K562 (cell line): ENCODE measurements around the gene NTRK3. TPM values are rescaled to one million over a fixed set of nuclear protein-coding genes. Genes with fewer than 3 reads are reported as not detected.

ENCODE experiments used
- ATAC-seq: fragments of 200-7000 bp; cut with Tn5 transposase; 3 replicates; pipeline ENCODE4 v1.9.1; 2020; ENCODE audit warnings: moderate library complexity
- BruUV-seq: library from RNA; stranded (reverse); fragments of 400-500 nt; replicated peaks from 2 replicates; lab custom pipeline; 2021; lab: Mats Ljungman, UMichigan
- CTCF ChIA-PET: fragments of 300-600 bp; formaldehyde crosslinking; extraction: SDS; loops from one replicate; lab custom pipeline; 2021; ENCODE audit warnings: low intra/inter-chr PET ratio; lab: Yijun Ruan, JAX
- POLR2A ChIA-PET: fragments of 300-600, 350-650 bp; sonication (Branson Sonifier 250); formaldehyde crosslinking; extraction: SDS; loops from one replicate; lab custom pipeline; 2021; ENCODE audit warnings: antibody characterized with exemption, inconsistent platforms; lab: Yijun Ruan, JAX
- DNase-seq, 4 experiments: peaks; one replicate each; pipeline versions ENCODE4 v3.0.0 to v3.0.0-alpha.2; 2011 to 2018; ENCODE audit warnings: low spot score in 3 of 4, mixed read lengths in 3 of 4; ENCODE audit errors: extremely low read depth in 1 of 4
- FAIRE-seq: peaks from 2 replicates; lab custom pipeline; 2011; peaks lifted over from hg19 to GRCh38; lab: Jason Lieb, UNC
- H2AFZ ChIP-seq: 2 replicates; pipeline ENCODE4 v1.6.0; 2011; ENCODE audit warnings: low read depth, low read length, control low read depth, inconsistent platforms
- H3K27ac ChIP-seq: fragments of 200-600 bp; 3 replicates; pipeline ENCODE4 v1.8.0; 2011; ENCODE audit warnings: low read depth, mild to moderate bottlenecking, control low read depth, inconsistent platforms, low read length, moderate library complexity, mixed read lengths; ENCODE audit errors: extremely low read depth
- H3K27me3 ChIP-seq, 2 experiments: fragments of 300-600 bp in 1 of 2; 2 replicates in 1 of 2; 3 replicates in 1 of 2; pipeline versions ENCODE4 v1.6.0 to v1.8.0; 2011; ENCODE audit warnings: inconsistent platforms in 2 of 2, low read length in 2 of 2, mild to moderate bottlenecking in 1 of 2, mixed read lengths in 1 of 2, moderate library complexity in 1 of 2; ENCODE audit not compliant: control insufficient read depth in 2 of 2, insufficient read depth in 2 of 2
- H3K36me3 ChIP-seq: fragments of 300-600 bp; 3 replicates; pipeline ENCODE4 v1.8.0; 2011; ENCODE audit warnings: mild to moderate bottlenecking, low read length, inconsistent platforms; ENCODE audit not compliant: control insufficient read depth, insufficient read depth
- H3K4me1 ChIP-seq, 2 experiments: fragments of 200-600 bp in 1 of 2; replicated peaks in 1 of 2; 2 replicates in 1 of 2; 3 replicates in 1 of 2; pipeline versions ENCODE4 v1.5.1 to v1.8.0; 2011; ENCODE audit warnings: inconsistent platforms in 2 of 2, low read length in 2 of 2, mild to moderate bottlenecking in 1 of 2, mixed read lengths in 1 of 2, moderate library complexity in 1 of 2; ENCODE audit not compliant: control insufficient read depth in 2 of 2, insufficient read depth in 2 of 2
- H3K4me2 ChIP-seq: 2 replicates; pipeline ENCODE4 v1.6.1; 2011; ENCODE audit warnings: low read length, control low read depth, inconsistent platforms, mixed read lengths; ENCODE audit not compliant: insufficient read depth
- H3K4me3 ChIP-seq: fragments of 200-600 bp; sonication (generic), shearing (Covaris generic); 2 replicates; pipeline ENCODE4 v1.5.1; 2016; ENCODE audit warnings: control low read depth, inconsistent platforms
- H3K79me2 ChIP-seq: fragments of 200-600 bp; 3 replicates; pipeline ENCODE4 v1.8.0; 2011; ENCODE audit warnings: low read length, inconsistent platforms; ENCODE audit not compliant: control insufficient read depth, insufficient read depth
- H3K9ac ChIP-seq, 2 experiments: 2 replicates each; pipeline versions ENCODE4 v1.6.0 to v1.6.1; 2011; ENCODE audit warnings: low read depth in 2 of 2, low read length in 2 of 2, control low read depth in 1 of 2, inconsistent platforms in 1 of 2, mild to moderate bottlenecking in 1 of 2, mixed read lengths in 1 of 2; ENCODE audit not compliant: insufficient read depth in 1 of 2
- H3K9me1 ChIP-seq: one replicate; pipeline ENCODE4 v1.6.0; 2011; ENCODE audit warnings: inconsistent platforms, mild to moderate bottlenecking, low read length, moderate library complexity; ENCODE audit not compliant: control insufficient read depth, insufficient read depth
- H3K9me3 ChIP-seq: replicated peaks from 2 replicates; pipeline ENCODE4 v1.5.1; 2011; ENCODE audit warnings: low read depth, low read length, inconsistent platforms; ENCODE audit not compliant: control insufficient read depth, insufficient read depth
- H4K20me1 ChIP-seq: replicated peaks from 2 replicates; pipeline ENCODE4 v1.6.1; 2011; ENCODE audit warnings: low read length, inconsistent platforms, mixed read lengths; ENCODE audit not compliant: control insufficient read depth, insufficient read depth
- CHCHD3 ChIP-seq: fragments of 250-450 bp; sonication (Bioruptor Pico); IDR thresholded peaks from 2 replicates; pipeline ENCODE4 v2.1.2; 2022; ENCODE audit warnings: mild to moderate bottlenecking
- GTF2F1 ChIP-seq: IDR thresholded peaks from 2 replicates; pipeline ENCODE4 v1.6.1; 2011; ENCODE audit warnings: low read depth, low read length, improper control_type of control experiment
- HDAC8 ChIP-seq: fragments of 450-650 bp; IDR thresholded peaks from 2 replicates; pipeline ENCODE4 v1.6.1; 2016; ENCODE audit warnings: mild to moderate bottlenecking, missing genetic modification characterization, moderate library complexity, missing compliant biosample characterization
- HIVEP1 ChIP-seq: fragments of 250-450 bp; sonication (Bioruptor Pico); IDR thresholded peaks from 2 replicates; pipeline ENCODE4 v1.4.0; 2020; ENCODE audit warnings: mild to moderate bottlenecking
- MAZ ChIP-seq, 2 experiments: fragments of 450-650 bp in 1 of 2; sonication (generic) in 1 of 2; formaldehyde crosslinking; IDR thresholded peaks in 1 of 2; conservative IDR thresholded peaks in 1 of 2; 2 replicates each; pipeline versions ENCODE4 v1.4.0 to v1.5.0; 2020; ENCODE audit warnings: mild to moderate bottlenecking in 1 of 2, missing genetic modification reagents in 1 of 2
- ZNF174 ChIP-seq: fragments of 250-450 bp; sonication (Bioruptor Pico); IDR thresholded peaks from 2 replicates; pipeline ENCODE4 v1.4.0; 2020; ENCODE audit warnings: mild to moderate bottlenecking
- ZNF224 ChIP-seq: sonication (generic); formaldehyde crosslinking; IDR thresholded peaks from 2 replicates; pipeline ENCODE4 v1.8.0; 2022; ENCODE audit warnings: mild to moderate bottlenecking, missing genetic modification reagents
- ZNF232 ChIP-seq: sonication (generic); formaldehyde crosslinking; IDR thresholded peaks from 2 replicates; pipeline ENCODE4 v1.8.0; 2022; ENCODE audit warnings: mild to moderate bottlenecking, missing genetic modification reagents
- ZNF436 ChIP-seq: fragments of 250-450, 450-650 bp; sonication (Bioruptor Pico); formaldehyde crosslinking; IDR thresholded peaks from 2 replicates; pipeline ENCODE4 v1.7.0; 2020; ENCODE audit warnings: mild to moderate bottlenecking
- ZNF561 ChIP-seq: fragments of 450-650 bp; formaldehyde crosslinking; conservative IDR thresholded peaks from 2 replicates; pipeline ENCODE4 v1.4.0; 2020; ENCODE audit warnings: mild to moderate bottlenecking, moderate library complexity
- ZNF655 ChIP-seq: fragments of 250-450 bp; sonication (Bioruptor Pico); IDR thresholded peaks from 2 replicates; pipeline ENCODE4 v1.5.0; 2021
- ZNF778 ChIP-seq: fragments of 450-650 bp; formaldehyde crosslinking; IDR thresholded peaks from 2 replicates; pipeline ENCODE4 v1.4.0; 2020; ENCODE audit warnings: mild to moderate bottlenecking, moderate library complexity
- WGBS: fragments of 100-300 bp; shearing (Covaris generic); methylation state at CpG from one replicate; pipeline ENCODE4 v1.1.6; 2016; ENCODE audit warnings: low coverage, mixed read lengths; ENCODE audit not compliant: insufficient coverage; ENCODE audit errors: missing lambda C conversion rate; 5-methylcytosine and 5-hydroxymethylcytosine counted together
- in situ Hi-C: fragments of 300-500 bp; cut with MboI; formaldehyde crosslinking; loops from 4 replicates; pipeline ENCODE4 v1.15.0; 2018; ENCODE audit warnings: inconsistent platforms, mixed read lengths
- intact Hi-C: fragments of 100-400 bp; cut with micrococcal nuclease; formaldehyde crosslinking; loops from 2 replicates; pipeline ENCODE4 v1.14.2; 2022
- polyA plus RNA-seq, 8 experiments: library from polyadenylated mRNA; depleted of rRNA in 4 of 8; stranded (reverse) in 5 of 8; unstranded in 3 of 8; fragments of >200 nt; fragmentation: Nextera tagmentation in 2 of 8; fragmentation: Illumina TruSeq in 1 of 8; extraction: Ambion mirVana in 2 of 8; extraction: Trizol in 1 of 8; gene quantifications; 2 replicates each; pipeline versions ENCODE4 v1.2.1 to v1.2.3, GENCODE V29; 2011 to 2014; ENCODE audit warnings: inconsistent platforms in 1 of 8, missing spikeins in 1 of 8
- total RNA-seq, 7 experiments: library from RNA; depleted of rRNA in 6 of 7; stranded (reverse); fragments of >200 nt in 6 of 7; fragmentation: Illumina TruSeq in 2 of 7; extraction: Trizol in 2 of 7; gene quantifications; 2 replicates each; pipeline versions ENCODE4 v1.2.1 to v1.2.3, GENCODE V29; 2011 to 2021; ENCODE audit warnings: low replicate concordance in 1 of 7
- TF ChIP-seq, protein P1 (sequence below): fragments of 450-650 bp; IDR thresholded peaks from 2 replicates; pipeline ENCODE4 v1.6.1; 2018; ENCODE audit not compliant: partially characterized antibody

The NTRK3 gene
- total and polyA plus RNA-seq, 9 of the 15 experiments (the other 6 are each of a cell fraction or from before 2014, with no cell fraction given) = 0.11 to 0.13 TPM; not detected in 7

DNA sequence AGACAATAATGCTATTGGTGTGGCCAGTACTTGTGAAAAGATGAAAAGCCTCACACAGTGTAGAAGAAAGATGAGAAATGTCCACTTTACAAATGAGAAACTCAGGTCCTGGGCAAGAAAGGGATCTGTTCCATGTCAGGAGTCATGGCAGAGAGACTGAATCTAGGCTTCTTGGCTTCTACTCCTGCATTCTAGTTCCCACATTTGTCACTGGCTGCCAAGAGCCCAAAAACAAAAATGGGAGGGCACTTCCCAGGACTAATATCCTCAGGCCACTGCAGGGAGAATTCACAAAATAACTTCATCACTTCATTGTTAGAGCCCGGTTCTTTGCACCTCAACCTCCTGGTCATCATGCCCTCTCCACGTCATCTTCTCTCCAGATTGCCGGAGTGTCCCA, 337.5 kb downstream of the NTRK3 start:
- Histone ChIP-seq H3K9ac (no peak overlapping the region), H3K79me2 (no peaks in the 10 kb centered on the region), H3K27me3 (no peaks in the 10 kb centered on the region), H3K9me1 (no peaks in the 10 kb centered on the region), H4K20me1 (no peaks in the 10 kb centered on the region), H3K27ac (no peak overlapping the region), H3K36me3 (no peaks in the 10 kb centered on the region), H3K4me2 (no peak overlapping the region), H3K4me3 (no peak overlapping the region), H3K9me3 (no peaks in the 10 kb centered on the region), H3K4me1 (no peaks in the 10 kb centered on the region), H2AFZ (no peak overlapping the region)
- FAIRE-seq (no peak), ATAC-seq (no peak), DNase-seq (no peak)
- in situ Hi-C loops (no loop called here), intact Hi-C loops (no loop called here)
- no peak for TF ChIP-seq ZNF655
- WGBS = 0% methylated on average over 3 of the region's 3 CpGs
- CTCF ChIA-PET = no interaction called here
- POLR2A ChIA-PET = interaction anchor here (0.6 kb wide), 1 partner anchor 68 kb away, joined by 5 read pairs; no protein-coding TSS in a partner anchor
- BruUV-seq = no TSS peak

GRCh38 chr15:87917480-87917879, 339.1 kb downstream of the NTRK3 start:
- no peaks in the 10 kb centered on the region for H3K9me1 ChIP-seq
- no peaks in the 10 kb centered on the region for H3K79me2 ChIP-seq
- intact Hi-C loops (no loop called here), in situ Hi-C loops (no loop called here)
- no peaks in the 10 kb centered on the region for H3K27me3 ChIP-seq
- H4K20me1 ChIP-seq = no peaks in the 10 kb centered on the region
- WGBS = 0% methylated on average over 2 of the region's 2 CpGs
- H3K27ac ChIP-seq = no peak overlapping the region
- ATAC-seq (no peak), FAIRE-seq (no peak), DNase-seq (no peak)
- H3K9ac ChIP-seq = no peak overlapping the region
- ChIA-PET POLR2A (interaction anchor here (1.0 kb wide), 1 partner anchor 40 kb away, joined by 3 read pairs; no protein-coding TSS in a partner anchor), CTCF (no interaction called here)
- H3K4me1 ChIP-seq = no peaks in the 10 kb centered on the region
- BruUV-seq = no TSS peak
- H3K4me2 ChIP-seq = no peak overlapping the region
- no peaks in the 10 kb centered on the region for H3K9me3 ChIP-seq
- H3K36me3 ChIP-seq = no peaks in the 10 kb centered on the region
- no peak overlapping the region for H2AFZ ChIP-seq
- H3K4me3 ChIP-seq = no peak overlapping the region
- TF ChIP-seq HIVEP1 (CRISPR knock-in tag) (no peak), ZNF224 (no peak), ZNF561 (CRISPR knock-in tag) (no peak), ZNF778 (CRISPR knock-in tag) (no peak), ZNF174 (CRISPR knock-in tag) (no peak), CHCHD3 (CRISPR knock-in tag) (no peak), ZNF232 (CRISPR knock-in tag) (no peak), MAZ (CRISPR knock-in tag; conservative IDR thresholded peaks at IDR 0.05 in 1 of 2, IDR thresholded peaks at IDR 0.05 in 1 of 2) (no peak), GTF2F1 (no peak), HDAC8 (tag) (no peak), ZNF436 (no peak)
- TF ChIP-seq, protein P1, sequence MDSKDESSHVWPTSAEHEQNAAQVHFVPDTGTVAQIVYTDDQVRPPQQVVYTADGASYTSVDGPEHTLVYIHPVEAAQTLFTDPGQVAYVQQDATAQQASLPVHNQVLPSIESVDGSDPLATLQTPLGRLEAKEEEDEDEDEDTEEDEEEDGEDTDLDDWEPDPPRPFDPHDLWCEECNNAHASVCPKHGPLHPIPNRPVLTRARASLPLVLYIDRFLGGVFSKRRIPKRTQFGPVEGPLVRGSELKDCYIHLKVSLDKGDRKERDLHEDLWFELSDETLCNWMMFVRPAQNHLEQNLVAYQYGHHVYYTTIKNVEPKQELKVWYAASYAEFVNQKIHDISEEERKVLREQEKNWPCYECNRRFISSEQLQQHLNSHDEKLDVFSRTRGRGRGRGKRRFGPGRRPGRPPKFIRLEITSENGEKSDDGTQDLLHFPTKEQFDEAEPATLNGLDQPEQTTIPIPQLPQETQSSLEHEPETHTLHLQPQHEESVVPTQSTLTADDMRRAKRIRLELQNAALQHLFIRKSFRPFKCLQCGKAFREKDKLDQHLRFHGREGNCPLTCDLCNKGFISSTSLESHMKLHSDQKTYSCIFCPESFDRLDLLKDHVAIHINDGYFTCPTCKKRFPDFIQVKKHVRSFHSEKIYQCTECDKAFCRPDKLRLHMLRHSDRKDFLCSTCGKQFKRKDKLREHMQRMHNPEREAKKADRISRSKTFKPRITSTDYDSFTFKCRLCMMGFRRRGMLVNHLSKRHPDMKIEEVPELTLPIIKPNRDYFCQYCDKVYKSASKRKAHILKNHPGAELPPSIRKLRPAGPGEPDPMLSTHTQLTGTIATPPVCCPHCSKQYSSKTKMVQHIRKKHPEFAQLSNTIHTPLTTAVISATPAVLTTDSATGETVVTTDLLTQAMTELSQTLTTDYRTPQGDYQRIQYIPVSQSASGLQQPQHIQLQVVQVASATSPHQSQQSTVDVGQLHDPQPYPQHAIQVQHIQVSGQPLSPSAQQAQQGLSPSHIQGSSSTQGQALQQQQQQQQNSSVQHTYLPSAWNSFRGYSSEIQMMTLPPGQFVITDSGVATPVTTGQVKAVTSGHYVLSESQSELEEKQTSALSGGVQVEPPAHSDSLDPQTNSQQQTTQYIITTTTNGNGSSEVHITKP = no peak
